GM12873 (cell line): ENCODE results near the gene PRPF4.

Experiments
- CTCF ChIP-seq: IDR thresholded peaks from 2 replicates; pipeline ENCODE4 v1.5.1; 2012; ENCODE audit warnings: low read depth, mild to moderate bottlenecking, moderate library complexity, low read length, control low read depth; ENCODE audit not compliant: insufficient read depth; ENCODE audit errors: missing control alignments

Gene PRPF4

DNA sequence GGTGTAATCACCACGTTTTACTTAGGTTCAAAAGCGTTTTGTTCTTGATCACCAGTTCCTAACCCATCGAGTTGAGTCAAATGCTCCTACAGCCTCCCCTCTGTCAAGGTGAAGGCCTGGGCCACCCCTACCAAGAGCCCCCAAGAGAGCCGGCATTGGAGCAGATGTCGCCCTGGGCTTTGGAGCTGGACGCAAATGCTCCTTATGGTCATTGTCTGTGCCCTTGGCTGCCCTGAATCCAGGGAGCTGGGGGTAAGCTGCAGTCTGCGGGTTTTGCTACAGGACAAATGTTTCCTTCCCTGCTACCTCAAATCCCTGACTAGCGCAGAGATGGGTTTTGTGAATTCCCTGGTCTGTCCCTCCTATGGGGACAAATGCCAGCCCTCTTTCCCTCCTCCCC lies 22.9 kb downstream of the PRPF4 start:
- no peak for TF ChIP-seq CTCF

- no peak for TF ChIP-seq CTCF
Observed at GRCh38 chr9:113298924-113299770, 23.7 kb downstream of the PRPF4 start.

DNA sequence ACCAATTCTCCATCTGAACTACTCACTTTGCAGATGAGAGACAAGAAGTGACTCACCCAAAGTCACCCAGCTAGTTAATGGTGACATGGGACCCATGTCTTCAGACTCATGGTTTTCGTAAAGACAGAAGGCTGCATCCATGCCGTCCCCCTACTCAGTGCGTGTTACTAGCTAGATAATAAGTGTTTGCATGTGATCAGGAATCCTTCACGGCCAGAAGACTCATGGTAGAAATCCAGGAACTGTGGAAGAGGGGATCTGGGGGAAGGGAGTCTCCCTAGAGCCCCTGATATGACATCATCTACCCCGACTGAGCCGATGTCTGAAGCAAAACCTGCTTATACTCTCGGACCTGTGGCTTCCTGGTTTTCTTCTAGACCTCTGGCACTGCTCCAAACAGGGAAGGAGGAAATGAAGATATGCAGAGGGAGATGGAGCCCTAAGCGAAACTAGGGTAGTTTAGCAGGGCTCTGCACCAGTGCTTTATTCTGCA lies 24.4 kb downstream of the PRPF4 start:
- no peak for TF ChIP-seq CTCF

GRCh38 chr9:113301548-113301947 lies 26.1 kb downstream of the PRPF4 start:
- no peak for TF ChIP-seq CTCF

- TF ChIP-seq CTCF: no peak
Observed at GRCh38 chr9:113302792-113303418, 27.4 kb downstream of the PRPF4 start, which contains the start of gene RNF183. Gene RNF183 (minus strand): TSS chr9:113303376. CDS start chr9:113298184, 5,192 bp downstream.

GRCh38 chr9:113306566-113306965 lies 31.1 kb downstream of the PRPF4 start:
- TF ChIP-seq CTCF: no peak

DNA sequence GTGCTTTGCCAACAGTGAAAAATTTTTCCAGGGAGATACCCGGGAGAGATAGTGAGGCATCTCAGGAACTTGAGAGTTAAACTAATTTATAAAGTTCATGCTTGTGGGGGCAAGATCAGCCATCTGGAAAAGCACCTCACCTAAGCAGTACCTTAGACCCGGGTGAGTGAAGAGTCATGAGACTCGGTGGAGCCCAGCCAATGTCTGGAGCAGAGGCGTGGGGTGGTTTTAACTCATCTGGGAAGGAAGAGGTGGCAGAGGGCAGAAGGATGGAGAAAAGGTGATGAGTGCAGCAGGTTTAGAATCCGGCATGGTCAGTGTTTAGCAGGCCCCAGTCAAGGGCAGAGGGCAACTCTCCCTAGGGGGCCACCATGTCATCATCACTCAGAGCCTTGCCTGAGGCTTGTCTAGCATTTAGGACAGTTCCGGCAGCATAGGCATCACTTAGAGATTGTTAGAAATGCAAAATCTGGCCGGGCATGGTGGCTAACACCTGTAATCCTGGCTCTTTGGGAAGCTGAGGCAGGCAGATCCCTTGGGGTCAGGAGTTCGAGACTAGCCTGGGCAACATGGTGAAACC lies 32.0 kb downstream of the PRPF4 start:
- no peak for TF ChIP-seq CTCF
